ES-I3 (cell line): ENCODE measurements around the gene SDCCAG8.

Experiments used
- H3K36me3 ChIP-seq: 2 replicates; pipeline ENCODE4 v1.6.1; 2013; ENCODE audit warnings: mild to moderate bottlenecking, low read length, control low read depth, moderate library complexity; ENCODE audit not compliant: insufficient read depth
- H3K4me1 ChIP-seq: 2 replicates; pipeline ENCODE4 v1.6.1; 2013; ENCODE audit warnings: mild to moderate bottlenecking, control low read depth, low read length; ENCODE audit not compliant: insufficient read depth
- H3K9ac ChIP-seq: 2 replicates; pipeline ENCODE4 v1.6.1; 2013; ENCODE audit warnings: low read depth, mild to moderate bottlenecking, low read length, moderate library complexity
- H3K9me3 ChIP-seq: 2 replicates; pipeline ENCODE4 v1.6.1; 2013; ENCODE audit warnings: mild to moderate bottlenecking, low read length, moderate library complexity; ENCODE audit not compliant: control insufficient read depth, insufficient read depth

The SDCCAG8 gene

DNA sequence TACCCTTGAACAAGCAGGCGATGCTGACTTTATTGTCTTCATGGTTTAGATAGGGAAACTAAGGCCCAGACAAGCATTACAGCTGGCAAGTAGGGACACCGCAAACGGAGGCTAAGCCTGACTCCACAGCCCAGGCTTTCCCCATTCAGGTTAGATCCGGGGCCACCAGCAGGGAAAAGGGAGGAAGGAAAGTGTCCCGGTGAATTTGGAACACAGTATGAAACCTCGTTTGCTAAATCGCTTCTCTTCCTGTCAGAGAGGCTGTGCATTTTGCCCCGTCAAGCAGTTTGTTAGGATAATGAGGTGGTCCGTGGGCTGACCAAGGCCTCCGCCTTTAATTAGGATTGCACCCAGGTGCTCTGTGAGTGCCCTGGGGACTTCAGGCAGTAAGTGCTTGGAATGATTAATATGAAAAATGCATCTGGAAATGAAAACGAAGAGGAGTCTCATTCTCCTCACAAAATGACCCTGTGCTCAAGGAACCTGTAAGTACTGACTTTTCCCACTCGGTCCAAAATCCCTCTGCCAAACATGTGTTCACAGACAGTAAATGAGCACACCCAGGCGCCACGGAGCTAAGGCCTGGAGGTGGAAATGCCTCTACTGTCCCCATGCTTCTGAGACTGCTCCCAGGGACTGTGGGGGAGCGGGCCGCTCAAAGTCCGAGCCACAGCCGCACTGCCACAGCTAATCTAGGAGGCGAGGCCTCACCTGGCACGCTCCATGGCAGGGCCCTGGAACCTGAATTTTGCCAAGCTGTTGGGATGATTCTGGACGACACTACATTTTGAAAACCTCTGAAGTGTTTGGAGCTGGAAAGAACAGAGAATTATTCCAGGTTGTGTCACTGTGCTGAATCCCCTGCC lies 234.1 kb downstream of the SDCCAG8 start:
- Histone ChIP-seq H3K4me1 (peaks cover 41% of the 10 kb centered on the region), H3K9ac (no peak overlapping the region), H3K36me3 (no peaks in the 10 kb centered on the region; the same call in 1 of the 2 replicates), H3K9me3 (no peaks in the 10 kb centered on the region)

DNA sequence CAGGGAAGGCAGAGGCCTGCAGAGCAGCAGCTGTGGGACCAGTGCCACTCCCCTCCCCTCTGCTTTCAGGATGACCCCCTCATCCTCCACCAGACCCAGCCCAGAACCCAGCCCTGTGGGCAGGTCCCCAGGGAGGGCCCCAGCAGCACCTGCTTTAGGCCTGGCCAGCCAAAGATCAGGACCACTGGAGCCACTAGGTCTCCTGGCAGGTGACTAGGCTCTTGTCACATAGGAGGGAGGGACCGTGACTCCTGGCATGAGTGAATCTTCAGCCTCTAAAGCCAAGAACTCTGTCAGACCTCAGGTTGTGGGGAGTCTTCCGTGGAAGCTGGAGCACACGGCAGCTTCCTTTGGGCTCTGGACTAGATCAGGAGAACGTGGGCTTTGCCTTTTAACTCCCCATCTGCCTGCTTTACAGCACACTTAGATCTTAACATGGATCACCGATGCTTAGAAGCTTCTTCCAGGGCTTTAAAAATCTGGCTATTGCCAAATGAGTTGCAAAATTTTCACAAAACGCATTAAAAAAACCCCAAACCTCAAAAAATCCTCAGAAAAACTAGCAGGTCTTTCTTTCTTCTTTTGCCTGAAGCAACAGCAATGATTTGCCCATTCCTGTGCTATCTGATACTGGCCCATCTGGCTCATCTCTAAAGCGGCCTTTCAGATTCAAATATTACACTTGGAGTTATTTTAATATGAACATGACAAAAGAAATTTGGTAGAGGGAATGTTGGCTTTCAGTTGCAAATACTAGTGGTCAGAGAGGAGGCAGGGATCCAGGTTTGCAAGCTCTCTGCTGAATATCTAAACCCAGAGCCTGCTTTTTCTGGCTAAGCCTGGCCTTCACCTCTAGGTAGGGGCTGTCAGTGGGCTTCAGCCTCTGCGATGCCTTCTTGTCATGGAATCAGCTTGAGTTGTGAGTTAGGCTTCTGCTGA lies 235.2 kb downstream of the SDCCAG8 start:
- peaks cover 46% of the 10 kb centered on the region for H3K4me1 ChIP-seq
- no peaks in the 10 kb centered on the region; the same call in 1 of the 2 replicates for H3K36me3 ChIP-seq
- no peaks in the 10 kb centered on the region for H3K9me3 ChIP-seq
- no peak overlapping the region; the same call in 1 of the 2 replicates for H3K9ac ChIP-seq

DNA sequence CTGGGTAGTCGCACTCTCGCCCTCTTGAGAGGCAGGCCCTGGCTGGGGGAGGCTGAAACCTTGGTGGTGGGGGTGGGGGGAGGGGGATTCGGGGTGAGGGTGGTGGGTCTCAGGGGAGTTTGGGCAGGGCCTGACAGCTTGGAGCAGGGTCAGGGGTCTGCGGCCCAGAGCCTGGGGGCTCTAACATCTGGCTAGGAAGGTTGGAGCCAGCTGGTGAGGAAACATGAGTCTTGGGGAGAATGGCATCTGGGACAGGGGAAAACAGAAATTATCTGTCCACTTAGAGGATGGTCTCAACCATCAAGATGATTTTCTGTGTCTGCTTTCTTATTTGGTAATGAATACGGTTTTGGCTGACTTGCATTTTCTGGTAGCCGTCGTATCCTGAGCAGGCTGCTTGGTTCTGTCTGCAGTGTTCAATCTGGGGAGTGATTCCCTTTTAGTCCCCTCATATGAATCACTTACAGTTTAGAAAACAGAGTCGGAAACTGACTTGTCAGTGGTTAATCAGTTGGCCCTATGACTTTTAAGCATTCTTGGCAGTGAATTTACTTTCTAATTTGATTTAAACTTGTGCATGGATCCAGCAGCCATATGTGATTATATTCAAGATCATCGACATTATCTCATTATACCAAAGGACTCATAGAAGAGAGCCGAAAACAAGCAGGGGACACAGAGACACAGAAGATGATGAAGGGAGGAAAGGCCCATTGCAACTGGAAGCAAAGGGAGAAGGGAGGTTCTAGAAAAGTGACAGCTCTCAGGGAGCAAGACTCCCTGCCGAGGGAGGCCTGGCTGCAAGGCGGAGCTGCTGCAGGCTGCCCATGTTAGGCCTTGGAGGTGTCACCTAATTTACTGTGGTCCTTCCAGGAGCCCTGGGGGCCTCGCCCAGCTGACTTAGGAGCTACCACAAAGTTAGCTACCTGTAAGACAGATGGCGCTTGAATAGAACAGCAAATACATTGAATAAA lies 237.6 kb downstream of the SDCCAG8 start:
- peaks cover 43% of the 10 kb centered on the region for H3K4me1 ChIP-seq
- H3K9ac ChIP-seq, result no peak overlapping the region
- H3K36me3 ChIP-seq, result peaks cover 3% of the 10 kb centered on the region; the same call in 1 of the 2 replicates
- no peaks in the 10 kb centered on the region for H3K9me3 ChIP-seq

DNA sequence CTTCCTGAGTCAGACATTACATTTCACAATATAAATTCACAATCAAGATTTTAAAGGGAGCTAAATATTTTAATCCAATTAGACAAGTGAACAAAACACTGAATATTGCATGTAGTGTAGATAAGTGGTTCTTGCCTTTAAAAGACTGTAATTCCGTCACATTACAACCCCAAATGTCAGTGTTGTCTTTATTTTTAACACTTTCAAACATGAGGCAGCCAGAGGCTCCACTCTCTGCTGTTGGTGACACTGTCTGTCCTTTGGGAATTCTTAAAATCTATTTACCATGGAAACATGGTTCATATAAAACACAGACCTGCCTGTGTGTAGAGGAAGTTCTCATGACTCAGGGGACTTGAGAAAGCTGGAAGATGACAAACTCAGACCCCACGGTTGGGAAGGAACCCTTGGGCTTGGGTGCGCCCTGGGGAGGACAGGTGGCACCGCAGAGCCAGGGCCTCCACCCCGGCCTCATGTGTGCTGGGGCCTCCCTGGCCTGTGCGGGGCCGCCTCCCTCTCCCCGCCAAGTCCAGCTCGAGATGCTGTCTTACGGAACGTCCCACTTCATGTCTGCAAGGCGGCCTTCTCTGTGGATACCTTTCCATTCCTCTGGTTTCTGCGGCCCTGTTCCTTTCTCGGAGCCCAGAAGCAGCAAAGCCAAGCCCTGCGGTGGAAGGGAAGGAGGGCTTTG lies 239.0 kb downstream of the SDCCAG8 start:
- H3K4me1 ChIP-seq, result peaks cover 29% of the 10 kb centered on the region

DNA sequence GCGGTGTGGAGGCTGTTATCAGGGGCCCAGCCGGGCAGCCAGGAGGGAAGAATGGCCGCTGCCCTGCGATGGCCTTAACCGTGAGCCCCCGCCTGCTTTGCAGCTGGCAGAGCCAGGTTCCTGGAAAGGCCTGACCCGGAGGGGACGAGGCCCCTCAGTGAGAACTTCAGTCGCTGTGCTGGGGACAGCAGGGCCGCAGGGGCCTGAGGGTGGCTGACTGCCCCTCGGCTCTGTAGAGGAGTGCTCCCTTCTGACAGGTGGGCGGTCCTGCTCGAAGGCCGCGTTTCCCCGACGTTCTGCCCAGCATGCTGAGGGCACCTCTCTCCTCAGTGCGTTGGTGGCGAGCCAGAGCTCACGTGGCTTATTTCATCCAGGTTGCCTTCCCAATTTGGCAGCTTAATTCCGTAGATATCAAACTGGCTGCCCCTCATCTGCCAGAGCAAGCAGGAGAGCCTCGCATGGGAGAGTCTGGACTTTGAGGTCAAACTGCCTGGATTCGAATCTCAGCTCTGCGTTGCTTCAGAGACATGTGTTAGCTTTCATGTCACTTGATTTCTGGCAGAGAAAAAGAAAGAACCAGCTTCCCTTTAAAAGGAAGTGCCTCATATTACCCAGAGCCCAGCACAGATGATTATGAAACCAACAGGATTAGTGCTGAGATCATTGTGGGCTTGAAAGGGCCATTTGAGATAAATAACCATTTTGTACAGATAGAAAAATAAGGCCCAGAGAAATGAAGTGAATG lies 239.8 kb downstream of the SDCCAG8 start:
- no peaks in the 10 kb centered on the region for H3K9me3 ChIP-seq
- no peak overlapping the region for H3K9ac ChIP-seq
- peaks cover 25% of the 10 kb centered on the region for H3K4me1 ChIP-seq
- H3K36me3 ChIP-seq, result peaks cover 3% of the 10 kb centered on the region; the same call in 1 of the 2 replicates

More for the DNA sequence above, 239.0 kb downstream of the SDCCAG8 start:
- Histone ChIP-seq H3K36me3 (peaks cover 3% of the 10 kb centered on the region; the same call in 1 of the 2 replicates), H3K9ac (no peak overlapping the region), H3K9me3 (no peaks in the 10 kb centered on the region)

DNA sequence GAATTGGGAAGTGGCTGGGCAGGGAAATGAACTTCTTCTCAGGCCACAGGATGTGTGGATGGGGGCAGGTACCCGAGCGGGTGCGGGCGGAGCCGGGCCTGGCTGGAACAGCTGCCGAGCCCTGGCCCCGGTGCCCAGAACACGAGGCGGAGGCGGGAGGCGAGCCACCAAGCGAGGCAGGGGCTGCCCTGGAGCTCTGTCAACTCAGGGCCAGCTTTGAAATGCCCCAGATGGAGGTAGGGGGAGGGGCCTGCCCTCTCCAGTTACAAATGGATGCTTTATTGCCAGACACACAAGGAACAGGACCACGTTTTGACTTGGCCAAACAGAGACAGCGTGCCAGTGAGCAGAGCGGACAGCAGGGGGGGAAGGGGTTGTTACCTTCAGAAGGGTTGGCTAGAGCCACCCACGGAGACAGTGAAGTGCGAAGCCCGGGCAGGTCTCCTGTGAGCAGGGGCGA lies 240.4 kb downstream of the SDCCAG8 start:
- Histone ChIP-seq H3K9me3 (no peaks in the 10 kb centered on the region), H3K4me1 (peaks cover 20% of the 10 kb centered on the region; the same call in 1 of the 2 replicates), H3K9ac (no peak overlapping the region), H3K36me3 (peaks cover 3% of the 10 kb centered on the region; the same call in 1 of the 2 replicates)

DNA sequence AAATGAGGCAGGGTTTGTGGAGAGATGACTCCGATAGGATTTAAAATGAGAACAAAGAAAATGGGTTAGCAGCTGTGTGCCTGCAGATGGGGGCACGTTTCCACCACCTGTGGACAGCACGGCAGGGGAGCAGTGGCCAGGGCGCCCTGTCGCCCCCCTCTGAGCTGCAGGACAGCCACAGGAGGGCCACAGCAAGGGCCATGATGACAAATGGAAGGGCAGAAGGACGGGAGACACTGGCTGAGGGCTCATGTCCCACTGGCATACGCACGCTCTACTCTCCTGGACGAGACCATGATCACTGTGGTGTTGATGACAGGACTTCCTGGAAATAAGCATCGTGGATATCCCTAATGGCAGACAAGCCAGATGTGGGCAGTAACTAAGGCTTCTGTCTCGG lies 241.0 kb downstream of the SDCCAG8 start:
- Histone ChIP-seq H3K9me3 (no peaks in the 10 kb centered on the region), H3K4me1 (peaks cover 16% of the 10 kb centered on the region; the same call in 1 of the 2 replicates), H3K36me3 (peaks cover 3% of the 10 kb centered on the region; the same call in 1 of the 2 replicates), H3K9ac (no peak overlapping the region)

DNA sequence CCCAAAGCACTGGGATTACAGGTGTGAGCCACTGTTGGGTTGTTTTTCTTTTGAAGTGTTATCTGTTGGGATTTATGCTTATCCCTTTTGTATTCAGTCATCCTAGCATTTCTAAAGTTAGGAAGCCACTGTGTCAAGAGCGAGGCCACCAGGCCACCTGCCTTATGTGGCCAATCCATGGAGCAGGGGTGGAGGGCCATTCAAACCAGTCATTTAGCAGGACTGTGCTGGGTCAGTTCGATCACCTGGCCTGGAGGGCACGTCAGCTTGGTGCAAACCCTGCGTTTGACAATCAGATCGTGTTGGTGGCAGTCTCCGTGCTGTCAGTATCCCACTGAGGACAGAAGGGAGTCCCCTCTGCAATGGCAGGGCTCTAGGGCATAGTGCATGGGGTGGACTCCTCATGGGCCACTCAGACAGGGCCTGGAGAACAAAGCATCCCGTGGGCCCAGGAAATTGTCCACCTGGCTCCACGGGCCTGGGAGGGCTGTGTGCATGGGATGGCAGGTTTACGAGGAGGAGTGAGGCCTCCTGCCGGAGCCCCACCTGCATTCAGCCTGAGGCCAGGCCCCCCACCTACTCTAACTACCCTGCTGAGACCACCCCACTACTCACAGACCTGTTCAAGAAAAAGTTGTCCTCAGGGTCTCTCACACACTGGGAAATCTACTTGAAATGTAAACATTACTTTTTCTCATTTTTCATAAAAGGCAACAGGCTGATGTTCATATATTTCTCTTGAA lies 242.3 kb downstream of the SDCCAG8 start:
- peaks cover 14% of the 10 kb centered on the region; the same call in 1 of the 2 replicates for H3K4me1 ChIP-seq
- peaks cover 3% of the 10 kb centered on the region; the same call in 1 of the 2 replicates for H3K36me3 ChIP-seq

DNA sequence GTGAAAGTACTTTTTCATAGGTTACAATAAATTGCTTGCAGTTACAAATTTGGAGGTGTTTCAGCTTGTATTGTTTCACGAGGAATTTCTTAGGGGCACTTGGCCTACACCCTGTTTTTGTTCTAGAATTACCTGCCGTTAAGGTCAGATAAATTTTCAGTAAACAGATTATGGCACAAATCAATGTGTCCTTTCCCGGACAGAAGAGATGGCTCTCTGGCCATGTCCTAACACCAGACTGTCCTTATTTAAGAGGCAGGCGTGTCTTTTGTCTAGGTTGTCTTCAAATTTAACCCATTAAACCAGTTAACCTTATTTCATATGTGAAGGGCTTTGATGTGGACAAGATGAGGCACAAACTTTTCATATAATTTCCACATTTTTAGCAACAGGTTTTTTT lies 243.4 kb downstream of the SDCCAG8 start:
- peaks cover 14% of the 10 kb centered on the region; the same call in 1 of the 2 replicates for H3K4me1 ChIP-seq
- peaks cover 3% of the 10 kb centered on the region; the same call in 1 of the 2 replicates for H3K36me3 ChIP-seq
- H3K9ac ChIP-seq, result no peak overlapping the region
- H3K9me3 ChIP-seq, result no peaks in the 10 kb centered on the region

More for the DNA sequence above, 242.3 kb downstream of the SDCCAG8 start:
- Histone ChIP-seq H3K9me3 (no peaks in the 10 kb centered on the region), H3K9ac (no peak overlapping the region)

DNA sequence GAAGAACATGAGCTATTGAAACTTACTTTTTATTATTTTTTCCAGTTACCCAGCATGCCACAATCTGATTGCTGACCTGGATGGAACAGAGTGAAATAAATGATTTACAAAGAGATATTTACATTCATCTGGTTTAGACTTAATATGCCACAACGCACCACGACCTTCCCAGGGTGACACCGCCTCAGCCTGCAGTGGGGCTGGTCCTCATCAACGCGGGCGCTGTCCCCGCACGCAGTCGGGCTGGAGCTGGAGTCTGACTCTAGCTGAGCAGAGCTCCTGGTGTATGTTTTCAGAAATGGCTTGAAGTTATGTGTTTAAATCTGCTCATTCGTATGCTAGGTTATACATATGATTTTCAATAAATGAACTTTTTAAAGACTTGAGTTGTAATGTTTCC lies 243.9 kb downstream of the SDCCAG8 start:
- Histone ChIP-seq H3K9me3 (no peaks in the 10 kb centered on the region), H3K9ac (no peak overlapping the region), H3K4me1 (peaks cover 14% of the 10 kb centered on the region; the same call in 1 of the 2 replicates), H3K36me3 (peaks cover 3% of the 10 kb centered on the region; the same call in 1 of the 2 replicates)

DNA sequence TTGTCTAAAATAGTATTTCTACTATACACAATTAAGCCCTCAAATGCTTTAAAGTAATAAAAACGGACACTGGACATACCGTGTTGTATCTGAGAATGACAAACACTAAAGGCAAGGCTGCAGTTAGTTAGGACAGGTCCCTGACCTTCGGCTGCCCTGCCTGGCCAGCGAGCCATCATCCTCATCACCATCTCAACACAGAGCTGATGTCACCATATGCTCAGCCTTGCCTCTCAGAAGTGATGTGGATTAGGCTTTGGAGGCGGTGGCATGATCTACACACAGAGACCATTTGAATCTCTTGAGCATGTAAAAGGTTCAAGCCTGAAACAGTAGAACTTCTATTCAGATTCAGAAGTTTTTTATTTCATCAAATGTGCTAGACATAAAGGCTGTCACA lies 244.7 kb downstream of the SDCCAG8 start:
- Histone ChIP-seq H3K9me3 (no peaks in the 10 kb centered on the region), H3K9ac (no peak overlapping the region), H3K36me3 (peaks cover 3% of the 10 kb centered on the region; the same call in 1 of the 2 replicates), H3K4me1 (peaks cover 14% of the 10 kb centered on the region; the same call in 1 of the 2 replicates)

DNA sequence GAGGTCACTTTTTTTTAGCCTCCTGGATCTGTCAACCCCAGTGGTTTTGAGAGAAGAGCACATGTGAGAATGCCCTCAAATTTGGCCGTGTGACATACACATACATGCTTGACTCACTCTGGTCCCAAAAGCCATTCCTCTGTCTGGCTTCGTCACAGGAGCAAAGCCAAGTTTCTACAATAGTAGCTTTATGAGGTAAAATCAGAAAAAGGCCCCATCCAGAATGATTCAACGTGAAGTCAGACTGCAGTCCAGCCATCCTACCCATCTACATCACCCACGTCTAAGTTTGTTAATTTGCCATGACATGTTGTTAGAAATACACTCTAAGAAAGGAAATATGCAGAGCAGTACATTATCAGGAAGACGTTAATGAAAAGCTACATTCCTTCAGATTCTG lies 245.2 kb downstream of the SDCCAG8 start:
- Histone ChIP-seq H3K9ac (no peak overlapping the region), H3K36me3 (peaks cover 3% of the 10 kb centered on the region; the same call in 1 of the 2 replicates), H3K4me1 (peaks cover 9% of the 10 kb centered on the region; the same call in 1 of the 2 replicates), H3K9me3 (no peaks in the 10 kb centered on the region)
